WERI-Rb-1 (cell line): ENCODE results near the gene TOR1AIP2.

ENCODE experiments used
- DNase-seq: peaks from one replicate; pipeline ENCODE4 v3.0.0-alpha.2; 2020
- H3K27ac ChIP-seq: fragments of 250-450 bp; sonication (Bioruptor Pico); 2 replicates; pipeline ENCODE4 v1.5.1; 2020; ENCODE audit warnings: mild to moderate bottlenecking, moderate library complexity
- H3K27me3 ChIP-seq: fragments of 250-450 bp; sonication (Bioruptor Pico); 2 replicates; pipeline ENCODE4 v1.5.1; 2021; ENCODE audit warnings: mild to moderate bottlenecking, low read depth, moderate library complexity; ENCODE audit not compliant: insufficient read depth, severe bottlenecking
- H3K36me3 ChIP-seq: fragments of 250-450 bp; sonication (Bioruptor Pico); 2 replicates; pipeline ENCODE4 v1.5.1; 2020; ENCODE audit warnings: mild to moderate bottlenecking, moderate library complexity
- H3K4me3 ChIP-seq: 2 replicates; pipeline ENCODE4 v1.5.1; 2011; ENCODE audit warnings: low read depth, mild to moderate bottlenecking, control low read depth, low read length
- H3K9me3 ChIP-seq: fragments of 250-450 bp; sonication (Bioruptor Pico); 2 replicates; pipeline ENCODE4 v1.5.1; 2021; ENCODE audit warnings: mild to moderate bottlenecking, moderate library complexity; ENCODE audit not compliant: severe bottlenecking
- TF ChIP-seq, protein P1 (sequence below): IDR thresholded peaks from 2 replicates; pipeline ENCODE4 v1.5.1; 2011; ENCODE audit warnings: low read depth, mild to moderate bottlenecking, control low read depth, inconsistent platforms, low read length

The TOR1AIP2 gene

DNA sequence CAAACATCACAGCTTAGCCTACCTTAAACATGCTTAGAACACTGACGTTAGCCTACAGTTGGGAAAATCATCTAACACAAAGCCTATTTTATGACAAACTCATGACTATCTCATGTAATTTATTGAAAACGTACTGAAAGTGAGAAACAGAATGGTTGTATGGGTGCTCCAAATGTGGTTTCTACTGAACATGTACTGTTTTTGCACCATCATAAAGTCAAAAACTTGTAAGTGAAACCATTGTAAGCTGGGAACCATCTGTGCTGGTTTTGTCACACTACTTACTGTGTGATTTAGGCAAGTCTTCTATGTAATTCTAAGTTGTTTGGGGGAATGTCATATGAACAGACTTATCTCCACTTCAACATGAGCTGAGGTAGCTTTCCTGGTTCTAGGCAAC lies 55.5 kb downstream of the TOR1AIP2 start:
- DNase-seq = no peak
- Histone ChIP-seq H3K36me3 (no peaks in the 10 kb centered on the region), H3K27me3 (no peaks in the 10 kb centered on the region), H3K9me3 (no peaks in the 10 kb centered on the region), H3K4me3 (no peak overlapping the region), H3K27ac (no peak overlapping the region)
- TF ChIP-seq, protein P1, sequence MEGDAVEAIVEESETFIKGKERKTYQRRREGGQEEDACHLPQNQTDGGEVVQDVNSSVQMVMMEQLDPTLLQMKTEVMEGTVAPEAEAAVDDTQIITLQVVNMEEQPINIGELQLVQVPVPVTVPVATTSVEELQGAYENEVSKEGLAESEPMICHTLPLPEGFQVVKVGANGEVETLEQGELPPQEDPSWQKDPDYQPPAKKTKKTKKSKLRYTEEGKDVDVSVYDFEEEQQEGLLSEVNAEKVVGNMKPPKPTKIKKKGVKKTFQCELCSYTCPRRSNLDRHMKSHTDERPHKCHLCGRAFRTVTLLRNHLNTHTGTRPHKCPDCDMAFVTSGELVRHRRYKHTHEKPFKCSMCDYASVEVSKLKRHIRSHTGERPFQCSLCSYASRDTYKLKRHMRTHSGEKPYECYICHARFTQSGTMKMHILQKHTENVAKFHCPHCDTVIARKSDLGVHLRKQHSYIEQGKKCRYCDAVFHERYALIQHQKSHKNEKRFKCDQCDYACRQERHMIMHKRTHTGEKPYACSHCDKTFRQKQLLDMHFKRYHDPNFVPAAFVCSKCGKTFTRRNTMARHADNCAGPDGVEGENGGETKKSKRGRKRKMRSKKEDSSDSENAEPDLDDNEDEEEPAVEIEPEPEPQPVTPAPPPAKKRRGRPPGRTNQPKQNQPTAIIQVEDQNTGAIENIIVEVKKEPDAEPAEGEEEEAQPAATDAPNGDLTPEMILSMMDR = no peak

DNA sequence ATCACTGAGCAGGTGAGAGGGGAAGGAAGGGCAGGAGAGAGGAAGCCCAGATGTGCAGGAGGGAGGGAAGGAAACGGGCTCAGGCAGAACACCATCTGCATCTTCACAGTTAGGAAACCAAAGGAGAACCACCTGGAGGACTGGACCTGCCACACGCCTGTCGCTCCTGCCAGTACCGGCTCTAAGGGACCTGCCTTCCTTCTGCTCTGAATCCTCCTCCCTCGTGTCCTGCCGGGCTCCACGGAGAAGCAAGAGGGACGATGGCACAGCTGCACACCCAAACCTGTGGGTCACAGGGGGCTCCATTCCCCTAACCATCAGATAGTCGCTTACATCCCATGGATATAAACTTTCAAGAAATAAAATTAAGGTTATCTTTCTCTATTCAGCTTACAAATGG lies 56.1 kb downstream of the TOR1AIP2 start:
- no peak overlapping the region for H3K4me3 ChIP-seq
- no peaks in the 10 kb centered on the region for H3K9me3 ChIP-seq
- no peaks in the 10 kb centered on the region for H3K27me3 ChIP-seq
- DNase-seq = no peak
- H3K27ac ChIP-seq = no peak overlapping the region
- no peaks in the 10 kb centered on the region for H3K36me3 ChIP-seq
- TF ChIP-seq, protein P1 = no peak

DNA sequence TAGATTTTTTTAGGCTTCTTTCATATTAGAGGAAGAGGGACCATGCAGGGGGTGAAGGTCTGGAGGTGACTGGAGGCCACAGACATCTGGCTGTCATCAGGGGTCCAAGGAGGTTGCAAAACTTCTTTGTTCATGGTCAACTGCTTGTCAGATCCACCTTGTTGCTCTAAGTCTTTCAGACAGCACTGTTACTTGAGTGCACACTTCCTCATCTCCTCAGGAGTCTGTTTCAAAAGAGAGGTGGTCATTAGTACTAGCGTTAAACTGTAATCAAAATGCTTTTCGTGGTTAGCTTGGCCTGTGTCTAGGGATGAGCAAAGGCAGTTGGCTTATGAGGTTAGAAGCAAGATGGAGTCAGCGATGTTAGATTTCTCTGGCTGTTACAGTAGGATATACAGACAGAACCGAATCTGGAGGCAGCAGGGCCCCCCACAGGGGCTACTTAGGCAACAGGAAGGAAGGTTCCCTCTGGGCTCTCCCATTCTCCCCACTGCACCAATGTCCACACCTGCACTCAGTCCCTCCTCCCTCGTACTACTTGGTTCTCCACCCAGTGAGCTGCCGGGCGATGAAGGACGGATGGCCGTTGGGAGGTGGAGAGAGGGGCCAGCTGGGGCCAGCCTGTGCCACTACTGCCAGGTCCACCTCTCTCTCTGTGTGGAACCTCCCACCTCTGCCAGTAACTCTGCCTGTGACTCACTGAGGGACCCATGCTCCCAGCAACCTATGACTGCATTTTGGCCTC lies 57.2 kb downstream of the TOR1AIP2 start:
- H3K27ac ChIP-seq = no peak overlapping the region
- no peaks in the 10 kb centered on the region for H3K9me3 ChIP-seq
- TF ChIP-seq, protein P1 = no peak
- H3K4me3 ChIP-seq = no peak overlapping the region
- no peak for DNase-seq
- H3K36me3 ChIP-seq = no peaks in the 10 kb centered on the region
- no peaks in the 10 kb centered on the region for H3K27me3 ChIP-seq

DNA sequence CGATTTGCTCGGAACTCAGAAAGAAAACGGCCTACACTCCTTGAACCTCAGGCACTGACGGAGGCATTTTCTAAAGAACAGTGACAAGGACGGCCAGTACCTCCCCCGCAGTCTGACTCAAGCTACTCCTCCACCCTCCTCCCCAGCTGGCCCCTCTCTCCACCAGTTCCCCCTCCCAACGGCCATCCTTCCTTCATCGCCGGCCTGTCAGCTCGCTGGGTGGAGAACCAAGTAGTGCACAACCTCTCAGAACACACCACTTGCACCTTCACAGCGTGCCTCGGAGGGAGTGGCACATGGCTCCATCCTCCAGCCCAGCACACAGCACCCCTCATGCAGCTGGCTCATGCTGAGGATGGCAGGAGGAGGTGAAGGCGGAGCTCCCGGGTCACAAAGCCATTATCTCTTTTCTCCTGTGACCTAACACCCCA lies 58.8 kb downstream of the TOR1AIP2 start:
- no peak for DNase-seq
- H3K27ac ChIP-seq = no peak overlapping the region
- no peaks in the 10 kb centered on the region for H3K9me3 ChIP-seq
- H3K4me3 ChIP-seq = no peak overlapping the region
- H3K27me3 ChIP-seq = no peaks in the 10 kb centered on the region
- TF ChIP-seq, protein P1 = no peak
- H3K36me3 ChIP-seq = no peaks in the 10 kb centered on the region

DNA sequence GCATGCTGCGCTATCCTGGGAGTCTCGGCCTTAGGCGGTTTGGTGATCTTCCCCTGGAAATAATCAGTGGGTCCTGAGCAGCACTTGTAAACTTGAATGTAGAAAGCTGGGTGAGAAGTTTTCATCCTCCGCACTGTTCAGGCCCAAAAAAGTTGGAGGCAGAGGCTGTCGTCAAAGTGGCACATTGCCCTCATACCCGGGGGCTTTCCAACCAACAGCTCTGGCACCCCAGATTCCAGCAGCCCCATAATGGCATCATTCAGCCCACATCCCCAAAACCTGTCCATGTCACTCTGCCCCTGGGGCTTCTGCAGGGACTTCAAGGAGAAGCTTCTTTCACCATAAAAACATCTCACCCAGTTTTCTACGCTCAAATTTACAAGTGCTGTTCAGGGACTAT lies 59.3 kb downstream of the TOR1AIP2 start:
- Histone ChIP-seq H3K27ac (no peak overlapping the region), H3K9me3 (no peaks in the 10 kb centered on the region), H3K36me3 (no peaks in the 10 kb centered on the region), H3K27me3 (no peaks in the 10 kb centered on the region), H3K4me3 (no peak overlapping the region)
- no peak for DNase-seq
- TF ChIP-seq, protein P1 = no peak

DNA sequence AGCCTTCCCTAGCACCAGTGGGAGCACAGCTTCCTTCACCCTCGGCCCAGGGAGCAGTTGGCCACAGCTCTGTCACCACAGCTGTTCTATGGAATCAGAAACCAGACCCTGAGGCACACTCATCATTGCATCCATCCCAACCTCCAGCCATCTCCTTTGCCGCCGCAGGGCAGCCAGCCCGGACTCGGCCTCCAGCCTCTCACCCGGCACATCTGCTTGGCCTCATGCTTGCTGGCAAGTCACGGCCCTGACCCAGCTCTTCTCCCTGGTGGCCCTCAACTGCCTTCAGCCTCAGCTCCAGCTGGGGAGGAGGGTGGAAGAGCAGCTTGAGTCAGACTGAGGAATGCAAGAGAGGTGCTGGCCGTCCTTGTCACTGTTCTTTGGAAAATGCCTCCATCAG lies 59.8 kb downstream of the TOR1AIP2 start:
- no peak overlapping the region for H3K27ac ChIP-seq
- DNase-seq = no peak
- TF ChIP-seq, protein P1 = no peak
- H3K27me3 ChIP-seq = no peaks in the 10 kb centered on the region
- H3K9me3 ChIP-seq = no peaks in the 10 kb centered on the region
- H3K36me3 ChIP-seq = no peaks in the 10 kb centered on the region
- no peak overlapping the region for H3K4me3 ChIP-seq
